Activated CD4-positive, CD25-positive, alpha-beta regulatory T cell treated with anti-CD3 and anti-CD28 coated beads, Interleukin-2, amount 50 U/mL, for 24 hours (primary cell): Measurements from ENCODE around the gene PIAS4.
A peak's percentile ranks its signal among the peaks of the same experiment; 100 is the strongest.

Source experiments
- ATAC-seq, 2 donors: fragments of 150-1000 bp; cut with Tn5 transposase; one replicate each; pipeline ENCODE4 v1.10.0; 2021; ENCODE audit warnings: mild to moderate bottlenecking in 1 of 2, moderate library complexity in 1 of 2

The PIAS4 gene

GRCh38 chr19:3977242-3978143 lies 30.0 kb upstream of the PIAS4 start:
- ATAC-seq: no peak

DNA sequence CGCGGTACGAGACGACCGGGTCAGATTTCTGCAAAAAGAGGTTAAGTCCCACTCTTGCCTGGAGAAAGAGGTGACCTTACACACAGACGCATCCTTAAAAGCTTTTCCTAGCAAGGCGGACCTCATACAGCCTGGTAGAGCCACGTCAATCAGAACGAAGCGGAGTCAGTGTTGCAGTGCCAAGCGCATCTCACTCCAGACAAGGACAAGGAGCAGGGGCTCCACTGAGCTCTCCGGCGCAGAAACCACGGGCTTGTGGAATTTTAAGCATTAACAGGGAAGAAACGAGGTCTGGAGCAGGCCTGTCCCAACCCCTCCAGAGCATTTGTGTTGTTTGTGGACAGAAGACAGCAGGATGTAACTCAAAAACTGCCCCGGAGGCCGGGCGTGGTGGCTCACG lies 29.4 kb upstream of the PIAS4 start:
- no peak for ATAC-seq

DNA sequence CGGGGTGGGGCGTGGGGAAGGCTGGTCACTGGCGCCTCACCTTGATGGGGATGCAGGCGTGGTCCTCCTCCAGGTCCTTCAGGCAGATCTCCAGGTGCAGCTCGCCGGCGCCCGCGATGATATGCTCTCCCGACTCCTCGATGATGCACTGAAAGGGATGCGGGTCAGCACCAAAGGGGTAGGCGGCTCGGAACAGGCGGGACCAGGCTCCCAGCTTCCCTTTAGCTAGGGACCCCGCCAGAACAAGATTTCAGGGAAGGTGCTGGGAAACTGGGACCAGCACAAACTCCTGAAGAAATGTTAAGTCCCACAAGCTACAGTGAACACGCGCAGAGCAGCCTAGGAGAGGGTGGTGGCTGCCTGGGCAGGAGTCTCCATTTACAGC lies 28.3 kb upstream of the PIAS4 start:
- ATAC-seq: no peak

DNA sequence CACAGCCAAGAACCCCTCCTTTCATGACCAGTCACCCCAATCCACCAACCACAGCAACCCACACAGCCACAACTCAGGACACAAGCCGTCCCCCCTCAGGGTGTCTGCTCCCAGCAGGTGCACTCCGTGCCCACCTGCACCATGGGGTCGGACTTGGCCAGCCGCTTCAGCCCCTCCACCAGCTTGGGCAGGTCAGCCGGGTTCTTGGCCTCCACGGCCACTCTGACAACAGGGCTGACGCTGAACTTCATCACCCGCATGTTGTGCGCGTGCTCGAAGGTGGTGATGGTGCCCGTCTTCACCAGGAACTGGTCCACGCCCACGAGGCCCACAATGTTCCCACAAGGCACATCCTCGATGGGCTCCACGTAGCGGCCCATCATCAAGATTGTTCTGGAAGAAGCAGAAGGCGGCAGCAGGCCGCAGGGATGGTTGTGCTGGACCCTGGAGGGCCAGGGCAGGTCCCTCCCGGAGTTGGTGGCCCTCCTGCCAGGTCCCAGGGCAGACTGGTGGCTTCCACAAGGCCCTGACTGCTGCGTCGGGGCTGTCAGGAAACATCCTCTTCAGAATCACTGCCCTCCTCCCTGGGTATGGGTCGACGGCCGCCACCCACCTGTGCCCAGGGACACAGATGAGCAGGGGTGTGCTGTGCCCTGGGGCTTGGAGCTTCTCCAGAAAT lies 27.7 kb upstream of the PIAS4 start:
- ATAC-seq: no peak

DNA sequence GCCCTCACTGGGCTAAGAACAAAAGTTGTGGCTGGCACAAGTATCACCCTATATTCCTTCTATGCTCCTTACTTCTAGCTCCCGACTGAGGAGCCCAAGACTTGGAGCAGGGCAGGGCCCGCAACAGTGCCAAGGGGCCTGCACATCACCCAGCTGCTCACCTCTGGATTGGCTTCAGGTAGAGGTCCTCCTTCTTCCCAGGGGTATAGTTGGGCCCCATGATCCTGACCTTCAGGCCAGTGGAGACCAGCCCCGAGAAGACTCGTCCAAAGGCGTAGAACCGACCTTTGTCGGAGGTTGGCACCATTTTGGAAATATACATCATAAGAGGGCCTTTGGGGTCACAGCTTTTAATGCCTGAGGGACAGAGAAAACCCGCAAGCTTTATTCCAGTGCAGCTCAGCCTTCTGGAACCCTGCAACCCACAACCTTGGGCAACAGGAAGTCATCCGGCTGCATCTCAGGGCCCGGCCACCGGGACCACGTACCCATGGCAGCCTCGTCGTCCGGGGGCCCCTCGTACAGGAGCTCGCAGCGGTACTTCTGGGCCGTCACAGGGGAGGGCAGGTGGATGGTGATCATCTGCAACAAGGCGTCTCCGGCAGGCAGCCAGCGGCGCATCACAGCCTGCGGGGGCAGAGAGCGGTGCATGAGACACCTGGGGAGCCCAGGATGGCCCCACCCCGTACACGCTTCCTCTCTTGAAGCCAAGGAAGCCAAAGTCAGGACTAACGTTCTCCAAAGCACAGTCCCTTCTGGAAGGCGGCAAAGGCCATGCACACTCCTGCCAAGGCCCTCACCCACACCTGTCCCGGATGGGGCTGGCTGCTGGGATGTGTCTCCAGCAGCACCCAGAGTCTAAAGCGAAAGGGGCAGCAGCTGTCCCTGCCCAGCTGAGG lies 26.9 kb upstream of the PIAS4 start:
- no peak for ATAC-seq

GRCh38 chr19:3981373-3981735 lies 26.2 kb upstream of the PIAS4 start:
- ATAC-seq: no peak

DNA sequence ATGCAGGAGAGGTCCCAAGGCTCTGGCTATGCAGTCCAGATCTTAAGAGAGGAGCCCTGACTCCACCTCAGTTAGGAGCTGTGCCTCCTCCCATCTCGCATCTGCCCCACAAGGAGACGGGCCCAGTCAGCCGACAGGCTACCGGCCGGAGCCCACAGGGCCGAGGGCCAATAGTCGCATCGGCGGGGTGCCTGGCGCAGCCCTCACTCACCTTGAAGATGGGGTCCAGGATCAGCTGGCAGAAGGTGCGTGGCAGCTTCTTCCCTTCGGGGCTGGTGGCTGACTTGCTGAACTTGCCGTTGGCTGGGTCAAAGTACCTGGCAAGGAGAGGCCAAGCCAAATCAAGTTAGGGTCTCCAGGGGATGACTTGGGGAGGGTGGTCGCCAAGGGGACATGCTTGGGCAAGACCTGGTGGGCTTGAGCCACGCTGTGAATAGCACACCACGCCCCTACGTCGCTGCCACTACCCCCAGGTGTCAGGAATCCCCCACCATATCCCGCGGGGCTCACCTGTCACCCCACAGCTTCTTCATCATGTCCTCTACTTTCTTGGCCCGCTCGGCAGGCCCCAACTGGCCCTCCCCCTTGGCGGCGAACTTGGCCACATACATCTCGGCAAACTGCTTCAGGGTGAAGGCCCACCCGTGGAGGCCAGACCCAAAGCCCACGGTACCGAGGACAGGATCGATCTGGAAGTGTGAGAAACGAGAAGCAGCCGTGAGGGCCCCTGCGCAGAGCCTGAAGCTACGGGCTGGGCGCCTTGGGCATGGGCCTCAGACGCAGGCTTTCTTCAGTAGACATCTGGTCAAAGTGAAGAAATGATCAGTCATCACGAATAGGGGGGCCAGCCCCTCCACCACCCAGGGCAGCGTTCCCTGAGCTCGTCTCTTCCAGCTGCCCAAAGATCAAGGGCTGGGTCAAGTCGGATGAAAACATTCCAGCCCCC lies 25.5 kb upstream of the PIAS4 start:
- ATAC-seq: no peak

DNA sequence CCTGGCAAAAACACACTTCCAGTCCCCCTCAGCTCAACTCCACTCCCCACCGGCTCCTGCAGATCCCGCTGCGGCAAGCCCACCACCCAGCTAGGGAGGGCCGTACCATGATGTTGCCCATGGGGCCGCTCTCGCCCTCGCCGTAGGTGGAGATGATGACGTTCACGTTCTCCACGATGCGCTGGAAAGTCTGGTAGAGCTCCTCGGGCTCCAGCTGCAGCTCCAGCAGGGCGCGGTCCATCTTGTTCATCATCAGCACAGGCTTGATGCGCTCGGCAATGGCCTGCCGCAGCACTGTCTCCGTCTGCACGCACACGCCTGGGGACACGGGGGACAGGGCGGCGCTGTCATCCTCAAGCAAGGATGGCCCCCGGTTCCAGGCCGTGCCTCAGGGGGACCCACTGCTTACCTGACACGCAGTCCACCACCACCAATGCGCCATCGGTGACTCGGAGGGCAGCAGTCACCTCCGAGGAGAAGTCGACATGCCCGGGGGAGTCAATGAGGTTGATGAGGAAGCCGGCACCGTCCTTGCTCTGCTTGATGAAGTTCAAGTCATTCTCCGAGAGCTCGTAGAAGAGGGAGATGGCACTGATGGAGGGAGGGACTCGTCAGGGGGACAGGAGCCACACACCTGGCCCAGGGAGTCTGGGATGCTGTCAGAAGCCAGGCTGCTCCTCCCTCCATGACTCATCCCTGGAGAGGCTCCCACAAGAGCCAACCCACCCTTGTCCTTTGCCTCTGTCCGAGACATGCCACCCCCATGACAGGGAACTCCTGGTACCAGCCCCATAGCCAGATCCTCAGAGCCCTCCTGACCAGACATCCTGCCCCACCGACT lies 24.6 kb upstream of the PIAS4 start:
- ATAC-seq: no peak

- ATAC-seq: no peak
These were observed 24.0 kb upstream of the PIAS4 start for GRCh38 chr19:3983542-3983914.

DNA sequence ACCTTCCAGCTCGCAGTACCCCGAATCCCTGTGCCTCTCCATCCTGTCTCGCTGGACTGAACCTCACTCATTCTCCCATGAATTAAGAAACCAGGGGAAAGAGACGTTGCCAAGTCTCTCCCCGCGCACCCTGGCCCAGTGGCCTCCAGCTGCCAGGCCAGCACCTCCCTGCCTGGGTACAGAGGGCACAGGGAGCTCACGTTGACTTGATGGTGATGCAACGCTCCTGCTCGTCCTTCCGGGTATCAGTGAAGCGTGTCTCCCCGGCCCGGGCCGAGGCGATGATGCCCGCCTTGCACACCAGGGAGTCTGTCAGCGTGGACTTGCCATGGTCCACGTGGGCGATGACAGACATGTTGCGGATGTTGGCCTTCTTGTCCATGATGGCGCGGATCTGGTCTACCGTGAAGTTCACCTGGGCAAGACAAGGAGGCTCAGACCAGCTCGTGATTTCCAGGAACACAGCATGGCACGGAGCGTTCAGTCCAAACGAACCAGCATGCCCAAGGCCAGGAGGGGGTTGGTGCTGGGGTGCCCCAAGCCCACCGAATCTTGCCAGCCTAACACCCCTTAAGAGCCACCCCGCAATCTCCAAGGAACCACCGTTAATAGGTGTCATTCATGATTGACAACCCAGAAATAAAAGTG lies 23.5 kb upstream of the PIAS4 start:
- ATAC-seq: peak in 1 of 2 donors; percentile 11

DNA sequence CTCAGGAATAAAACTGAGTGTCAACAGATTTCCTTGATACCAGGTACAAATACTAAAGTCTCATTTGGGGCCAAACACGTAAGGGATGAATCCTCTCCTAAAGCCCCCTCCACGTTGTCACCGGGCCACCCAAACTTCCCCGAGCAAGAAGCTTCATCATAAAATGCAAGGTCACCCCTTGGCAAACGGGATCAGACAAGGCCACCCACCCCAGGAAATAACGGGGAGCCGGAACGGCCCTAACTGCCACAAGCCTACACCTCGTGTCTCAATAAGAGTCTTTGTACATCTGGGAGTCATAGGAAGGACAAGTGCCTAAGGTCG lies 23.0 kb upstream of the PIAS4 start:
- no peak for ATAC-seq

DNA sequence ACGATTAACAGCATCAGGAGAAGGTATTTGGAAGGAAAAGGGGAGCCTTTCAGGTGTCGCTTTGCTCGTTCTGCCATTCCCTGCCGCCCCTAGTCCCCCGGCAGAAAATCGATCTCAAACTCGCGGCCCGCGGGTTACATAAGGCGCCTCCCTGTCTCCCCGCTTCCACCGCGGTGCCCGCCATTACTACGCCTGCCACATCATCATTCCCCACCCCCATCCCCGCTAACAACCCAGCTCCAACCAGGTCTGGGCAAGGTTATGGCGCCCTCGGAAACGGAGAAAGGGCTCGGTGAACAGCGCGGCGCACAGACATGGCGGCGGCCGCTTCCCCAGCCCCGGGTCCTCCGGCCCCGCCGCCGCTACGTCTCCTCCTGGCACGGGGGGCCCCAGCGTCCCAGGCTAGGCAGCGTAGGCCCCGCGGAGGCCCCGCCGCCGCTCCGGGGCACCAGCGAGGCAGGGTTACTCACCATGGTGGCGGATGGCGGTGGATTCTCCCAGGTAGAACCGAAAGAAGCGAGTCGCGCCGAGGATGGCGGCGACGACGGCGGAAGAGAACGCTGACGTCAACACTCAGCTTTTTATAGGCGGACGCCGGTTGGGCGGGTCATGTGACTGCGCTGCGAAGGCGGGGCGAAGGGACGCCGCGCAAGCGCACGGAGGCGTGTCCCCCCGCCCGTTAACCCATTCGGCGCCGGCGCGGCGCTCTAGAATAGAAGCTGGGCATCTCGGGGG lies 22.5 kb upstream of the PIAS4 start, which contains the start of gene EEF2:
Gene EEF2 (minus strand): TSS at position 556 of the 735 bp plus-strand sequence. CDS start 83 bp downstream, at position 473.
- peak; percentile 48 to 49 for ATAC-seq

DNA sequence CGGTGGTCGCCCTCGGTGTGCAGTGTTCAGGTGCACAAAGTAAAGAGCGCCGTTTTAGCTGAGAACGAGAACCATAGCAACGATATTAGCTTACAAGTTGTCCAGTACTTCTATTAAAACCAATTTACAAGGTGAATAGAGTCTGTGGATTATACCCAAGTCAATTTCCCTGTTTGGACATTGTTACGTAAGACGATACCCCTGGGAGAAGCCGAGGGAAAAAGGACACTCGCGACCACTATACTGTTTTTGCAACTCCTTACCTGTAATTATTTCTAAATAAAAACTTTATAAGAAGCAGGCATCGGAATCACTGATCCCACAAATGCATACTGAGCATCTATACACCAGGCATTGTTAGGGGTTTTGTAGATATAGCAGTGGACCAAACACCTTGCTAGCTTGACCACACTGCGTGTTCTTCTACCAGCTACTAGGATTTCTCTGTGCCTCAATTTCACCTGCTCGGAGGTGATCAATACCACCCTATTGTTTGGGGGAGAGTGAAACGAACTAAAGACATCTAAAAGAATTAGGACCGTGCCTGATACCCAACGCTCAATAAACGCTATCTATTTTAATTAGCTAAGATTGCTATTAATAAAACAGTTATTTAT lies 21.8 kb upstream of the PIAS4 start:
- no peak for ATAC-seq

- ATAC-seq: peak in 1 of 2 donors; percentile 11
These were observed 21.1 kb upstream of the PIAS4 start for GRCh38 chr19:3986260-3987041.

DNA sequence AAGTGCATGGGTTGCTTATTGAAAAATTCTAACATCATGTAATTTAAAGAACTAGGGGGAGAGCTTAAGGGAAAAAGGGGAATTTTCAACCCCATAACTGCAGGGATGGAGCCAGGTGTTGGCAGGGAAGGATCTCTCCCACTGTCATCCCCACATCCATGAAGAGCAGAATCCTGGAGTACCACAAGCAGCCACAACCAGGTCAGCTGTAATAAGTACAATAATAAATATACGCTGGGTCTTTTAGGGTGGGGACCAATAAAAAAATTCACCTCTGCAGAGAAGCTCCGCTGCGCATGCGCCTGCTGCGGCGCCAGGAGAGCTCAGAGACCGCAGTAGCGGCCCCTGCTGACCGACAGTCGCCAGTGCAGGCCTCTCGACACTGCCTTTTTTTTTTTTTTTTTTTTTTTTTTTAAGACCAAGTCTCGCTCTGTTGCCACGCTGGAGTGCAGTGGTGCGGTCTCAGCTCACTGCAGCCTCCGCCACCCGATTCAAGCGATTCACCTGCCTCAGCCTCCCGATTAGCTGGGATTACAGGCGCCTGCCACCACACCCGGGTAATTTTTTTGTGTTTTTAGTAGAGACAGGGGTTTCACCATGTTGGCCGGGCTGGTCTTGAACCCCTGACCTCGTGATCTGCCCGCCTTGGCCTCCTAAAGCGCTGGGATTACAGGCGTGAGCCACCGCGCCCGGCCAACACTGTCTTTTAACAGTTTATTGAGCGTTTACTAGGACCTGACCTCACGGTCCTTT lies 19.7 kb upstream of the PIAS4 start:
- ATAC-seq: peak; percentile 19 to 31

DNA sequence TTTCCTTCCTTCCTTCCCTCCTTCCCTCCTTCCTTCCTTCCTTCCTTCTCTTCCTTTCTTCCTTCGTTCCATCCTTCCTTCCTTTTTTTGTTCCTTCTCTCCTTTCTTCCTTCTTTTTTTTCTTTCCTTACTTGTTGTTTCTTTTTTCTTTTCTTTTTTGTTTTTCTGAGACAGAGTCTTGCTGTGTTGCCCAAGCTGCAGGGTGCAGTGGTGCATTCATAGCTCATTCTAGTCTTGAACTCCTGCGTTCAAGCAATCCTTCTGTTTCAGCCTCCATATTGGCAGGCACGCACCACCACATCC lies 16.8 kb upstream of the PIAS4 start:
- no peak for ATAC-seq

DNA sequence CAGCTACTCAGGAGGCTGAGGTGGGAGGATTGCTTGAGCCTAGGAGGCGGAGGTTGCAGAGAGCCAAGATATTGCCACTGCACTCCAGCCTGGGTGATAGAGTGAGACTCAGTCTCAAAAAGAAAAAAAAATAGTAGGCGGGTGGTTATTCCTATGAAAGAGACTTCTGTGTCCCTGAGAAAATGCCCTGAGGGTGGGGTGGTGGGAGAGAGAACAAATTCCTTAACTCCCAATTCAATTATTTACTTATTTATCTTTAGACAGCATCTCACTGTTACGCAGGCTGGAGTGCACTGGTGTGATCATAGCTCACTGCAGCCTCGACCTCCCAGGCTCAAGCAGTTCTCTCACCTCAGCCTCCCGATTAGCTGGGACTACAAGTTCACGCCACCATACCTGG lies 11.9 kb upstream of the PIAS4 start:
- ATAC-seq: no peak
